Nucleus accumbens (tissue), 56 donors: ENCODE results near the gene ELP2.
A peak's percentile ranks its signal among the peaks of the same experiment; 100 is the strongest.

Experiments used
- DNase-seq, 56 donors: peaks; one replicate each; lab custom pipeline; 2025; lab: John Stamatoyannopoulos, UW

Gene ELP2

GRCh38 chr18:36120297-36120696 lies 9.4 kb upstream of the ELP2 start:
- no peak for DNase-seq

DNA sequence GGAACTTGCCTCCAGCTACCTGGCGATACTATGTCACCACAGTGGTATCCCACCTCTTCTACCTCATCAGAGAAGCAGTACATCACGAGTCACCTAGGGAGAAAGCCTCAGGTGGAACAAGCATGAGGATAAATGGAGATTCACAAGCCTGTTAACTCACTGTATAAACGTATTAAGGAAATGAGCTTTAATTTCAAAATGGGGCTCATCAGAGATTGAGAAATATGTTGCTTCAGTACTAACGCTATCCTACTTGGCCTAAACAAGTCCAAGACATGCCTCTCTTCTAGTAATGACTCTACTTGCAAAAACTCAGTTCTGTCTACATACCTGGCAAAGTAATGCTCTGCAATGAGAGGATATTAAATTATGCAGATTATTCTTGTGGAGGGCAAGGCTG lies 4.9 kb upstream of the ELP2 start:
- DNase-seq: no peak

- no peak for DNase-seq
These were observed 3.0 kb upstream of the ELP2 start for GRCh38 chr18:36126668-36127067.

DNA sequence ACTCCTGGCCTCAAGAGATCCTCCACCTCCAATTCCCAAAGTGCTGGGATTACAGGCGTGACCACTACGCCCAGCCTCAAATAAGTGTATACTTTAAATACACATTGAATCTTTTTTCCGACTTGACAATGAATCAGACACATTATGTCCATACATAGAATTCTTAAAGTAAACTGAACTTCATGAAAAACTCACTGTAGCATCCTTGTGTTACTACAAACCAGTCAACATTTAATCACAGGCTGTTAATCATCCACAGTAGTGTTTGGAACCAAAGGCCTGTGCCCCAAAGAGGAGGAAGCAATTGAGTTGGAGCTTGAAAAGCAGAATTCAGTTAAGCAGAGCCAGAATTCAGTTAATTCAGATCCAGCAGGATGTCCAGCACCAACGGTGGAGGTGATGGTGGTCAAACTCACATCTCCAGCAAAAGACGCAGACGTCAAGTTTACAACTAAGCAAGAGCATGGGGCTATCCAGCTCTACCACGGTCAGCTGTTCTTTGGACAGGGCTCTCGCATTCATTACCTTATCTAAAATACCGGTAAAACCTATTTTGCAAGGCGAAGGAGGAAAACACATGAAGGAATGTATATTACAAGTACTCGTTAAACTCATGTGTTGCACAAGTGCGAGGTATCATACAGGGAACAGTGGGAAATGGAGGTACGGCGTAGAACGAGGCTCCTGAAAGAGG lies 1.7 kb upstream of the ELP2 start:
- no peak for DNase-seq

DNA sequence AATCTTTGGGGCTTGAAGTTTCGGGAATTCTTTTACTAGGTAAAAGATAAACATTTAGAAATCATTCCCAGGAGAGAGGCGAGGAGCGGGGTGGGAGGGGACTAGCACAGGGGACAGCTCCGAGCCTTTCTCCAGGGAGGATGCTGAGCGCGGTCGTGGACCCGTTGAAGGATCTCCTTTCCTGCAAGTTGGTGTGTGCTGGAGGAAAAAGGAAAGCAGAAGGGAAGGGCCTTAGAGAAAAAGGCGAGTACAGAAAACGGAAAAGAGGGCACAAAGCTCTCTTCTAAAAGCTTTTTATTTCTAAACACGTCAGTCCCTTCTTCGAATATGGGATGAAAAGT lies 1.2 kb upstream of the ELP2 start:
- peak in 14 of 56 donors; percentile 1 to 31 (median 12) for DNase-seq

DNA sequence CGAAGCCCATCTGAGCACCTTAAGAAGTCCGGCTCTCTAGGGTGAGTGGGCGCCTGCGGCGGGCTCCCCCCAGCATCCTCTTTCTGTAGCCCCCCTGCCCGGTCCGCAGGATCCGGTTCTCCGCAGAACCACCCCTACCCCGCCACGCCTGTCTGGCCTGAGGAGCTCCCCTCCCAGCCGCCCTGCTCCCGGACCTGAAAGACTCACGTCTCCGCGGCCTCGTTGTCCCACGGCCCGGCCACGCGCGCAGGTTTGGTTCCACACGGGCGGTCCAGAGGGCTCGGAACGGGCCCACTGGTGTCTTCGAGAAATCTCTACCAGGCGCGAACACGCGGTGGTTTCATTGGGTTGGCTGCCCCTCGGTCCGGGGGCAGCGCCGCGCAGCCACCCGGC lies 796 bp upstream of the ELP2 start:
- peak in 3 of 56 donors; percentile 64 to 79 (median 73) for DNase-seq

GRCh38 chr18:36130039-36130831 lies 536 bp downstream of the ELP2 start:
- peak in 2 of 56 donors; percentile 46 to 68 for DNase-seq

DNA sequence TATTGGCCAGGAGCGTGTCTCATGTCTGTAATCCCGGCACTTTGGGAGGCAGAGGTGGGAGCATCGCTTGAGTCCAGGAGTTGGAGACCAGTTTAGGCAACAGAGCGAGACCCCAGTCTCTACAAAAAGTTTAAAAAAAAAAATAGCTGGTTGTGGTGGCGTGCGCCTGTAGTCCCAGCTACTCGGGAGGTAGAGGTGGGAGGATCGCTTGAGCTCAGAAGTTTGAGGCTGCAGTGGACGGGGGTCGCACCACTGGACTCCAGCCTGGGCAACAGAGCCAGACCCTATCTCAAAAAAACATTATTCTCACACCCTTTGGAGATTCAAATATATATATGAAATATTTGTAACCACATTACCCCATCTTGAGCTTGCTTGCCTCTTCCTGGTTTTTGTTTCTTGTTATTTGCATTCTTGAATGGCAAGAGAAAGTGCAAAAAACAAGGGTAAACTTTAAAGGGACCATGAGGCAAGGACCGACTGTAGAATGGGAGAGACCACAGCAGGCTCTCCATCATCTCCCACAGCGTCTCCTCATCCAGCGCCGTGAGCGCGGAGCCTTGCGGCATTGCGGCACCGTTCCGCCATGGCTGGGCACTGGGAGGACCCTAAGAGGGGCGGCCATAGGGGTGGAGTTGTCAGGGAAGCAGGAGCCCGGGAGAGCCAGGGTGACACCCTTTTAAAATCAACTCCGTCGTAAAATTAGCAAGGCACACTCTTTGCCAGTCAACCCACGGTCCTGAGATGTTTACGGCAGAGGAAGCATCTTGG lies 1.4 kb downstream of the ELP2 start:
- DNase-seq: no peak

GRCh38 chr18:36131692-36132483 lies 2.2 kb downstream of the ELP2 start:
- DNase-seq: no peak

DNA sequence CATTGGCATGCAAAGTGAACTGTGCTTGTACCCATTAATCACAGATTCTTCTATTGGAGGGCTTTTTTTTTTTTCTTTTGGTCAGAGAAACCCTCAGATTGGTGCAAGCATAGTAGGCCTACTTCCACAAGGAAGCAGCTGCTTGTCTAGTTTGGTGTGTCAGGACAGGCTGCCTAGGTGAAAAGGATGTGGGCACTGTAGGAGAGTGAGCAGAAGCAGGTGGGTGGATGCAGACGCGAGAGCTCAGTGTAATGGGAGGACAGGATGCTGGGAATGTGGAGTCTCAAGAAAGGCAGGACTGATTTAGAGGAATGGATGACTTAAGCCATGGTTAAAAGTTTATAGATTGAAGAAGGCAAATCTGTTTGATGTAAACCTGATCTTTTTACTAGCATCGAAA lies 3.1 kb downstream of the ELP2 start:
- no peak for DNase-seq

- no peak for DNase-seq
These were observed 5.6 kb downstream of the ELP2 start for GRCh38 chr18:36135264-36135663.

- no peak for DNase-seq
These were observed 9.5 kb downstream of the ELP2 start for GRCh38 chr18:36139245-36139644.

- no peak for DNase-seq
These were observed 11.9 kb downstream of the ELP2 start for GRCh38 chr18:36141576-36141975.

DNA sequence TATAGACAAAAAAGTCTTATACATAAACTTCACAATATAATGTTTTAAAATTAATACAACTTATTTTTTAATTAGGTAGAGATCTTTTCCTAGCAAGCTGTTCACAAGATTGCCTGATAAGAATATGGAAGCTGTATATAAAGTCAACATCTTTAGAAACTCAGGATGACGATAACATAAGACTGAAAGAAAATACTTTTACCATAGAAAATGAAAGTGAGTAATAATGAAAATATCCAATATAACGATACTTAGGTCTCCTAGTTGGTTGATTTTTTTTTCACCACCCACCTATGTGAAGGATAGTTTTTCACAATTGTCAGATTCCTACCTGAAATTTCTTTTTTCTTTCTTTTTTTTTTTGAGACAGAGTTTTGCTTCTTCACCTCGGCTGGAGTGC lies 13.1 kb downstream of the ELP2 start:
- DNase-seq: no peak

GRCh38 chr18:36143391-36143790 lies 13.7 kb downstream of the ELP2 start:
- DNase-seq: no peak

DNA sequence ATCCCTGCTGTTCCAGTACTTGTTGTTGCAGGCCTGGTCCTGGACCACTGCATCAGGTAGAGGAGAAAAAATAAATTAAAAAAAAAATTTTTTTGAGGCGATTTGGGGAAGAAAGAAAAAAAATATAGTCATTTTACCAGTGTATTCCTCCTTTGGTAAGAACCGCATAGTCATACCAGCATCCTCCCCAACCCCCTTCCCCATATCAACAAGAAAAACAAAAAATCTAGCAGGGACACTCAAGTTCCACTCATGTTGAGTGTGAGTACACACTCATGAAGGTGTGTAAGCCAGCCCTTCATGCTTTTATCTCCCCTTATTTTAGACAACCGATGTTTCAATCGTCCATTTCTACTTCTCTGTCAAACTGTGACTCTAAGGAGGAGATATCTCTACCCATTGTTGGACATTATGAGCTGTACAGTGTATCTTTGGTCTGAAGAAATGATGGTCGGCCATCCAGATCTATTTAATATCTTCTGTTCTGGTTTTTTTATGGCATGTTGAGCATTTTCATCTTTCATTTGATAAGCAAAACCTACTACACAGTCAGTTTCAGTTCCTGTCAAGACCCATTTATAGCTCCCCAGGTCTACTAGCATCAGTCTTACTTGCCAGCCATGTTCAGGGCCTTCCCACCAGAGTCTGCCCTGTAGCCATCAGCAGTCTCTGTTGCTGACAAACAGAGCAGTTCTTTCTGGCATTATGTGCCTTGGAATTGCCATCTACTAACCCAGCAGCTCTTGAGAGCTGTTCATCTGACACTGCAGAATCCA lies 20.0 kb downstream of the ELP2 start:
- no peak for DNase-seq

DNA sequence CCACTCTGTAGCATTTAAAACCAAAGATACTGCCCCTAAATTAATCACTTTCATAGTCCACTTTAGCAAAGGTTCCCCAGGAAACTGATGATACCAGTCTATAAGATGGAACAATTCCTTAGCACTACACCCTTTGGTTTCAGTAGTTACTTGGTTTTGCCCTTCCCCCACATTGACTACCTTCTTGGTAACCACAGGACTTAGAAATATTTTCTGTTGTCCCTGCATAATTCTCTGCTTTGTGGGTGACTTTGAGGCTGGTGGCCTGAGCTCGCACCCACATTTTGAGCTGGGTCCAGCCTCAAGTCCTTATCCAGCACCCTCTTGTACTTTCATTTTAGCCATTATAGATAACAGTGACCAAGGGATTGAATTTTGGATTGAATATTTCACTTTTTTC lies 23.1 kb downstream of the ELP2 start:
- DNase-seq: no peak

DNA sequence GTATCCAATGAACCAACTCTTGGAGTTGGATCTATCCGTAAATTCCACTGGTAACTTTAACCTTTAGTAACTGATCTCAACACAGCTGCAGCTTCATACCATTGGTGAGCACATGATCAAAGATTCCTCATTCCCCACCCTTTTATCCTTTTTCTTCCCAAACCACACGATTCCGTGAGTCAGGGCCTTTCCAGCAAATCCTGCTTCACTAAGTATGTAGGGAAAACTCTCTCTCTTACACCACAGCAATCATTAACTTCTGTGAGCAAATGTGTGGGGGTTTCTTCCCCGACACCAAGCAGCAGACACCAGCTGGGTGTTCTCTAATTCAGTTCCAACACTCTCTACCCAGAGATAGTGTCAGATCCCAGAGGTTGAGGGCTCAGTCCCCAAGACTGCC lies 23.5 kb downstream of the ELP2 start:
- DNase-seq: no peak

GRCh38 chr18:36153771-36154170 lies 24.1 kb downstream of the ELP2 start:
- no peak for DNase-seq
